Activated T-cell treated with anti-CD3 and anti-CD28 coated beads for 4 hours (primary cell): Measurements from ENCODE around the gene DERA.

Experiments used
- DNase-seq: peaks from one replicate; pipeline ENCODE4 v3.0.0-alpha.2; 2020

The DERA gene

DNA sequence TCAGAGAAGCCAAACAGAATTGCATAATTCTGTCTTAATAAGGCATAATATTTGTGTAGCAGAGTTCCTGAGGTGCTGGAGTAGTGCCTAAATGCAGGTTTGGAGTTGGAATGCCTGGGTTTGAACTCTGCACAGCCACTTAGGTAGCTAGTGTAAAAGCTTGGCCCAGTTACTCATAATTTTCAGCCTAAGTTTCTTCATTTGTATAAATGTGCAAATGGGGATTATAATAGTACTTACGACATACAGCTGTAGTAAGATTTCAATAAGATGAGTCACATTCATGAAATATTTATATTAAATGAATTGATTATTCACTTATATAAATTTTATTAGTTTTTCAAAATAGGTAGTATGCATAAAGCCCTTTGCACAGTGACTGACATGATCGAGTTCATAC is 175.8 kb downstream of the DERA start:
- DNase-seq = no peak
